Muscle of arm (tissue), 14 donors: ENCODE data around the gene MDFIC. TPM values are rescaled to one million over a fixed set of nuclear protein-coding genes. Genes with fewer than 3 reads are reported as not detected.
"Not testable (repeated sequence)": the region's sequence is repeated elsewhere in the genome, so short reads cannot be mapped to it uniquely, and the experiment has no call there.

Source experiments
- DNase-seq: peaks from one replicate; pipeline ENCODE4 v3.0.0-alpha.2; 2013
- long read RNA-seq, 11 donors: transcript quantifications; one replicate each; lab custom pipeline, GENCODE V29; 2026
- polyA plus RNA-seq, 12 donors: library from polyadenylated mRNA; unstranded; fragments of 120-200 nt; gene quantifications; one replicate each; pipeline ENCODE4 v1.2.1, GENCODE V29; 2013; ENCODE audit not compliant: insufficient read length in 12 of 12

The MDFIC gene
- polyA plus RNA-seq: 10 to 100 TPM in 11 of 12 donors, not detected in 1; 32.1 to 48.0 (median 37.8) TPM
- long read RNA-seq, donor 1, full-length matches to known transcripts: 2 of 13 reads
- long read RNA-seq, donor 1, partial matches to known transcripts: 11 of 13 reads
- long read RNA-seq, donor 1, other reads (novel, unspliced or antisense): 0 of 13 reads
- long read RNA-seq, donor 2, full-length matches to known transcripts: 14 of 14 reads
- long read RNA-seq, donor 2, partial matches to known transcripts: 0 of 14 reads
- long read RNA-seq, donor 2, other reads (novel, unspliced or antisense): 0 of 14 reads
- long read RNA-seq, donor 3, full-length matches to known transcripts: 5 of 5 reads
- long read RNA-seq, donor 3, partial matches to known transcripts: 0 of 5 reads
- long read RNA-seq, donor 3, other reads (novel, unspliced or antisense): 0 of 5 reads
- long read RNA-seq, donor 4, full-length matches to known transcripts: 5 of 5 reads
- long read RNA-seq, donor 4, partial matches to known transcripts: 0 of 5 reads
- long read RNA-seq, donor 4, other reads (novel, unspliced or antisense): 0 of 5 reads
- long read RNA-seq, donor 5, full-length matches to known transcripts: 4 of 9 reads
- long read RNA-seq, donor 5, partial matches to known transcripts: 5 of 9 reads
- long read RNA-seq, donor 5, other reads (novel, unspliced or antisense): 0 of 9 reads
- long read RNA-seq, donor 6, full-length matches to known transcripts: 5 of 5 reads
- long read RNA-seq, donor 6, partial matches to known transcripts: 0 of 5 reads
- long read RNA-seq, donor 6, other reads (novel, unspliced or antisense): 0 of 5 reads
- long read RNA-seq, donor 7, full-length matches to known transcripts: 2 of 2 reads
- long read RNA-seq, donor 7, partial matches to known transcripts: 0 of 2 reads
- long read RNA-seq, donor 7, other reads (novel, unspliced or antisense): 0 of 2 reads
- long read RNA-seq, donor 8, full-length matches to known transcripts: 5 of 5 reads
- long read RNA-seq, donor 8, partial matches to known transcripts: 0 of 5 reads
- long read RNA-seq, donor 8, other reads (novel, unspliced or antisense): 0 of 5 reads
- long read RNA-seq, donor 9, full-length matches to known transcripts: 7 of 7 reads
- long read RNA-seq, donor 9, partial matches to known transcripts: 0 of 7 reads
- long read RNA-seq, donor 9, other reads (novel, unspliced or antisense): 0 of 7 reads
- long read RNA-seq, donor 10, full-length matches to known transcripts: 8 of 8 reads
- long read RNA-seq, donor 10, partial matches to known transcripts: 0 of 8 reads
- long read RNA-seq, donor 10, other reads (novel, unspliced or antisense): 0 of 8 reads
- long read RNA-seq, donor 11, full-length matches to known transcripts: 9 of 14 reads
- long read RNA-seq, donor 11, partial matches to known transcripts: 5 of 14 reads
- long read RNA-seq, donor 11, other reads (novel, unspliced or antisense): 0 of 14 reads

DNA sequence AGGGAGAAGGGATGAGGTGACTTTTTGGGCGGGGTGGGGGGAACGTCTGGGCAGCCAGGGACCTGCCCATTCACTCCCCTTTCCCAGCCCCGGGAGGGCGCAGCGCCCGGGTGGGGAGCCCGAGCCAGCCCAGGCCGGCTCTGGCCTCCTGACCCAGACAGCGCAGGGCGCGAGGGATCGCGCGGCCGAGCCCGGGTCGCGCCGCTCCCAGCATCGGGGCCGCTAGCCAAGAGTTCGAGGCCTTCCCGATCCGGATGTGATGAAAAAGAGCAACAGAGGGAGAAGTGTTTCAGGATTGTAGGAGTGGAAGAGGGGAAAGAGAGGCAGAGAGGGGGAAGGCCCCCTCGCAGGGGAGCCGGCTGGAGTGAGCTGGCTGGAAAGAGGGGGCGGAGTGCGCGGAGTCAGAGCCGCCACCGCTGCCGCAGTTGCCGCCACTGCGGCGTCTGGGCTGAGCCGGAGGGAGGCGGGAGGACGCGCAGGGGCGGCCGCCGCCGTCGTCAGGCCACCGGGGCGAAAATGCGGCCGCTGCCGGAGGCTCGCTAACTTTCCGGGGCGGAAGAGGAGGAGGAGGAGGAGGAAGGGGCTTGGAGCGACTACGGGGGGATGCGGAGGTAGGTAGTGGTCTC is at the start of gene MDFIC:
TSS of gene MDFIC (plus strand) at position 69 of the 626 bp plus-strand sequence. CDS start 940 bp downstream, outside the sequence.
- DNase-seq: peak; percentile 80

DNA sequence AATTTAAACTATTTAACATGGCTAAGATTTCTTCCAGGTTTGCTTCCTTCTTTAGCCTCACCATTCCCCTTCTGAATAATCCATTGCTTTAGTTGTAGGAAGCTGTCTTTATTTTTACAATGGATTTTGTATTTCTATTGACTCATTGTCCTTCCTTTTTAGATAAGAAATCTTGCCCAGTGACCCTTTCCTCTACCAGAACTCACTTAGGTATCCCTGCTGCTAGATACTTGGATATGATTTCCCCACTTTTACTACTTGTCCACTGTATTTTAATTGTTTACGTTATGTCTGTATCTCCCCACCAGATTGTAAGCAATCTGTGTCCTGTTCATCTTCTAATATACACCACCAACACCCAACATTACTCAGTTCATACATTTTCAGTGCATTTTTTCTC is 47.7 kb upstream of the MDFIC start:
- no peak for DNase-seq

DNA sequence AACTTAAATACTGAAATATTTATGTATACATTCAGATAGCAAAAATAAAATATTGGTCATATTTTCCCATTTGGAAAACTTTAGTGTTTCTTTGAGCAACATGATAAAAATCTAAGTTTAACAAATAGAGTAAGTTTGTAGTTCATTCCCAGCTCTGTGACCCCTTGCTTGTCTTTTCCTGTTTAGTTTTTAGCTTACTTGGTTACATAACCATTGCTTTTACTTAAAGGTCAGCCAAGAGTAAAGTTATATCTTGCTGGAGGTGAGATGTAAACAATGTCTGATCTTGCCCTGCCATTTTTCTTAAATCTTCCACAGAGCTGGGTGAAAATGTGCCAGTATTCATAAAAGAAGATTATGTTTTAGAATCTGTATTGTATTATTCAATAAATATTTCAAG is 46.7 kb upstream of the MDFIC start:
- no peak for DNase-seq

DNA sequence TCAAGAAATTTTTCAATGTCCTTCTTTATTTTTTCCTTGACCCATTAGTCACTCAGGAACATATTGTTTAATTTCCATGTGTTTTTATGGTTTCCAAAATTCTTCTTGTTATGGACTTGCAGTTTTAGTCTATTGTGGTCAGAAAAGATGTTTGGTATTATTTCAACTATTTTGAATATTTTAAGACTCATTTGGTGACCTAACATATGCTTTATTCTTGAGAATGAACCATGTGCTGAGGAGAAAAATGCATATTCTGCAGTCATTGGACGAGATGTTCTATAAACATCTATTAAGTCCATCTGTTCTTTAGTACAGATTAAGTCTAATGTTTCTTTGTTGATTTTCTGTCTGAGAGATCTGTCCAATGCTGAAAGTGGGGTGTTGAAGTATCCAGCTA is 42.3 kb upstream of the MDFIC start:
- no peak for DNase-seq

DNA sequence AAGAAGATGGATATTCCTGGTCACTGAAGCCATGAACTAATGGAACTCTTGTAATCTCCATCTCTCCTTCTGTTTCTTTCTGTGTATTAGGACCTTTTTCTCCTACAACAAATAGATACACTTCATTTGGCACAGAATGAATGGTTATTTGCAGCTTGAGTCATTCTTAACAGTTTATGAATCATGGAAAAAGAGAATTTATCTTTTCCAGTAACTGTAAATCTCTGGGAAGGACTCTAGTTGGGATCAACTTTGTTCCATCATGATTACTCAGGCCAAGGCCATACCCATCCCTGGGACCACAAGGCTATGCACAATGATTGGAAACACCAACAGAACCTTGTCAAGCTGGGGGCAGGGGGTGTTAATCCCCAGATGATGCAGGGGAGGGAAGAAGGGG is 36.1 kb upstream of the MDFIC start:
- no peak for DNase-seq

GRCh38 chr7:114886241-114886640 is 35.7 kb upstream of the MDFIC start:
- DNase-seq: no peak

- not testable (repeated sequence) for DNase-seq
Measured at GRCh38 chr7:114889116-114889515, 32.8 kb upstream of the MDFIC start.

GRCh38 chr7:114889646-114890285 is 32.1 kb upstream of the MDFIC start:
- DNase-seq: no peak

DNA sequence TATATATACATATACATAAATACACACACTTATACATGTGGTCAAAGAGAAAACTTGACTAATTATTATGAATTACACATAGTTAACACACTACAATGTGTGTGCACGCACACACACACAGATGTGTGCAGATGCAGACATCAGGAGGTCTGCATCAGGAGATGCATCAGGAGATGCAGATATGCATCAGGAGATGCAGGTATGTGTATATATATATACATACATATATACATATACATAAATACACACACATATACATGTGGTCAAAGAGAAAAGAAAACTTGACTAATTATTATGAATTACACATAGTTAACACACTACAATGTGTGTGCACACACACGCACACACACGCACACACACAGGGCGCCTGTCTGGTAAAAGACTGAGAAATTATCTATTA is 31.3 kb upstream of the MDFIC start:
- no peak for DNase-seq

DNA sequence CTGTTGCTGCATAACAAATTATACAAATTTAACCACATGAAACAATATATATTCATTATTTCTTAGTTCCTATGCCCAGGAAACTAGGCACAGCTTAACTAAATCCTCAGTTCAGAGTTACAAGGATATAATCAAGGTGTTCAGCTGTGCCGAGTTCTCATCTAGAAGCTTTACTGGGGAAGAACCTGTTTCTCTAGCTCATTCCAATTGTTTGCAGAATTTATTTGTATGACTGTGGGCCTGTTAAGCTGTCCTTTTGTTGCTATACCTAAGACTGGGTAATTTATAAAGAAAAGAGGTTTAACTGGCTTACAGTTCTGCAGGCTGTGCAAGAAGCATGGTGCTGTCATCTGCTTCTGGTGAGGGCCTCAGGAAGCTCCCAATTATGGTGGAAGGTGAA is 21.8 kb upstream of the MDFIC start:
- DNase-seq: no peak

DNA sequence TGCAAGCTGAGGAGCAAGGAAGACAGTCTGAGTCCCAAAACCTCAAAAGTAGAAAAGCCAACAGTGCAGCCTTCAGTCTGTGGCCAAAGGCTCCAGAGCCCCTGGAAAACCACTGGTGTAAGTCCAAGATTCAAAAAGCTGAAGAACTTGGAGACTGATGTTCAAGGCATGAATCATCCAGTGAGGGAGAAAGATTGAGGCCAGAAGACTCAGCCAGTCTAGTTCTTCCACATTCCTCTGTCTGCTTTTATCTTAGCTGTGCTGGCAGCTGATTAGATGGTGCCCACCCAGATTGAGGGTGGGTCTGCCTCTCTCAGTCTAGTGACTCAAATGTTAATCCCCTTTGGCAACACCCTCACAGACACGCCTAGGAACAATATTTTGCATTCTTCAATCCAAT is 20.1 kb upstream of the MDFIC start:
- DNase-seq: no peak

- no peak for DNase-seq
Measured at GRCh38 chr7:114903131-114903530, 18.8 kb upstream of the MDFIC start.

- no peak for DNase-seq
Measured at GRCh38 chr7:114910787-114911186, 11.1 kb upstream of the MDFIC start.

- no peak for DNase-seq
Measured at GRCh38 chr7:114911411-114911810, 10.5 kb upstream of the MDFIC start.

DNA sequence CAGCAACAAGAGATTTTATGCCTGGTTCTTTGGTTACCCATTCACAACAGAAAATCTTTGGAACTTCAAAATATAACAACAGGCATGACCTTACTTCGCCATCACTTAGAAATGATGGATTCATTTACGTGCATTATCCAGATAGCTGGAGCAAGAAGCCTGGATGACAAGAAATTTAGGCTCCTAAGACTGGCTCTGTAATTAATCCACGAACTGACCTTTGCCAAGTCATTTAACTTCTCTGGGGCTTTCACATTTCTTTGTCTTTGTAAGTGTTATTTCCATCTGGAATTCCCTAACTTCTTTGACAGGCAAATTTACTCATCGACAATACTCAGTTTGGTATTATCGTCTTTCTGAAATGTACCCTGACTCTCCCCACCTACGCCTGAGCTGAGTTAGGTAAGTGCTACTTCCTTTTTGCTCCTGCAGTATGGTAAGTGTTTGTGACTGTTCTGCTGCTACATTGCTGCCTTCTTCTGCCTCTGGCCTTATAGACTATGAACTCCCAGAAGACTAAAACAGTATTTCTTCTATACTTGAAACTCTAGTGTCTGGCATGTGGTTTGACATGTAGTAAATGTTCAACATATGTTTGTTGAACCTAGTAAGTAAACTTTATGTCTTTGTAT is 5.5 kb upstream of the MDFIC start:
- no peak for DNase-seq

GRCh38 chr7:114917211-114917839 is 4.6 kb upstream of the MDFIC start:
- no peak for DNase-seq

- DNase-seq: no peak
Measured at GRCh38 chr7:114919587-114919986, 2.3 kb upstream of the MDFIC start.

GRCh38 chr7:114921631-114922025 is 266 bp upstream of the MDFIC start:
- DNase-seq: no peak

DNA sequence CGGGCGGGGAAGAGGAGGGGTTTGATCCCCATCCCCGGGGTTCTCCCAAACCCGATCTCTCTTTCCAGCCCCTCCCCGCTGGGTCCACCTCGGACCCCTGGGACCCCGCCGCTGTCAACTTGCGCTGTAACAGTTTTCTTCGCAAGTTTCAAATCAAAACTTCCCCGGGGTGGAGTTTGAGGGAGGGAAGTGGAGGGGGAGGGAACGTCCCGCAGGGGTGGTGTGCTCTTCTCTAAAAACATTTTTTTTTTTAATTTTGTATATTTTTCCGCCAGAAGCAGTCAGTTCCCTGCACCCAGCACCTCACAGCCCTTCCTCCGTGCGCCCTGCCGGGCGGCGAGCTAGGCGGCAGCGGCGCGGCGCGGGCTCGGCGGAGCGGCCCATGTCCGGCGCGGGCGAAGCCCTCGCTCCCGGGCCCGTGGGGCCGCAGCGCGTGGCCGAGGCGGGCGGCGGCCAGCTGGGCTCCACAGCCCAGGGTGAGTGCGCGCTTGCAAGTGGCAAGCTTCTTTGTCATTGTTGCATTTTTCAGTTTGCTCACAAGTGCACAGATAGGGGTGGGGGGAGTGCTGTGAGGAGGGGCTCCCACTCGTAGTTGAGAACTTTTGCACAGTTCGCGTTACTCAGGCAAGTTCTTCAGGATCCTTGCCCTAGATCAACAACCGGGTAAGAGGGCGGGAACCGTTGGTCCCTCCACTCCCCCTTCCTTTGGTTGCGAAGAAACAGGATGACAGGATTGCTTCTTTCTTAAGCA is 933 bp downstream of the MDFIC start:
- DNase-seq: peak; percentile 77
